IPS DF 19.7 (cell line): ENCODE data around the gene ALKBH8.
"Not testable (repeated sequence)": the region's sequence is repeated elsewhere in the genome, so short reads cannot be mapped to it uniquely, and the experiment has no call there.

Source experiments
- DNase-seq: peaks from one replicate; pipeline ENCODE4 v3.0.0-alpha.2; 2013; ENCODE audit warnings: low read depth, low spot score

ALKBH8 gene

DNA sequence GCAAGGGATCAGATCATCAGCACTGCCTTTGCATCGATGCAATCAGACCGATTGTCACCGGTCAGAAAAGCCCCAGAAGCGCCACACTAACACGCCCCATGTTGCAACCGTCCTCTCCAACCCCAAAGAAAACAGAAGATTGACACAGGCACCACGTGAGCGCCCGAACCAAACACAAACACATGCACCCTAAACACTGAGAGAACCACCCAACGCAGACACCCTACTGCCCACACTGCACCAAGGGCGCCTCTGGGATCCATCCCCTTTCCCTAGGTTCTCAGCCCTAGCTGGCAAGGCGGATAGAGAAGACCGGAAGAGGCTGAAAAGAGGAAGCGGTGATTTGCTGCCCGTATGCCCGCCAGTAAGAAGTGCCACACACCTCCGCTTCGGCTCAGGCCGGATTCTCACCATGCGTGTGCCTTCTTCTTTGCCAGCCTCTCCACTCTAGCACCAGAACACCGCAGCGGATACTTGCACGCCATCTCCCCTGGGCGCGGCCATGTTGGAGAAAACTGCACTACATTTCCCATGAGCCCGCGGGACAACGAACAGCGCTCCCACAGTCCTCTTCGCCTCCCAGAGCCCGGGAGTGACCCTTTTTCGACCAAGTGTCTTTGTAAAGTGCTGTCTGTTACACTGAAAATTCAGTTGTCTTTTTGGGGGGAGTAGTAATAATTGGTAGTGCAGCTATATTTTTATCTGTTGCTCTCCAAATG lies at the start of gene ALKBH8:
TSS of gene ALKBH8 (minus strand) at position 517 of the 719 bp plus-strand sequence. CDS start 4,842 bp downstream, outside the sequence.
- no peak for DNase-seq

DNA sequence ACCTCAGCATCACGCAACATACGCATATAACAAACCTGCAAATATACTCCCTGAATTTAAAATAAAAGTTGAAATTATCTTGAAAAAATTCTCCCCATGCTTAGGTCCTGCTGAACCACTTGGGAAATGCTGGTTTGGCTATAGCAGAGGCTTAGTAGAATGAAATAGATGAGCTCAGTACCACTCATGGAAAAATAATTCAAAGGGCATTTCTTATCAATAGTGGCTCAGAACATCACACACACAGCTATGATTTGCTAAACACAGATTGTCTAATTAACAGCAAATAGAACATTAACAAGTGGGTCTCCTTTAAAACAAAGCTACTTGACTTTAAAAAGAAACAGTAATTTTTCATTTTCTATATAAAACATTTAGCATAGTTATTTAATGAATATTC lies 46.9 kb upstream of the ALKBH8 start:
- DNase-seq = no peak

- no peak for DNase-seq
Measured at GRCh38 chr11:107609400-107610218, 44.1 kb upstream of the ALKBH8 start.

DNA sequence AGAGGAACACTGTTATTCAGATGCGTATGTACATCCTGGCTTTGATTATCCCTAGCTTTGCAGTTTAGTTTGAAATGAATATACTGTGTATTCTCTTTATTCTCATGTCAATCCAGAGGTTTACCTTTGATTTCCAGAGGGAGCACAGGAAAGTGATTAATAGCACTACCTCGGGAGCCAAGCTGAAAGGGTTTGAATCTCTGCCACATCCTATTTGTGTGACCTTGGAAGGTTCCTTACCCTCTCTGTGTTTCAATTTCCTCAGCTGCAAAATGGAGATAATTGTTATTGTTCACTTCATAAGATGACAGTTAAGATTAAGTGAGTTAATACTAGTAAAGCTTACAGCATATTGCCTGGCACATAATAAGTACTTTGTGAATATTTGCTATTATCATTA lies 43.3 kb upstream of the ALKBH8 start:
- no peak for DNase-seq

DNA sequence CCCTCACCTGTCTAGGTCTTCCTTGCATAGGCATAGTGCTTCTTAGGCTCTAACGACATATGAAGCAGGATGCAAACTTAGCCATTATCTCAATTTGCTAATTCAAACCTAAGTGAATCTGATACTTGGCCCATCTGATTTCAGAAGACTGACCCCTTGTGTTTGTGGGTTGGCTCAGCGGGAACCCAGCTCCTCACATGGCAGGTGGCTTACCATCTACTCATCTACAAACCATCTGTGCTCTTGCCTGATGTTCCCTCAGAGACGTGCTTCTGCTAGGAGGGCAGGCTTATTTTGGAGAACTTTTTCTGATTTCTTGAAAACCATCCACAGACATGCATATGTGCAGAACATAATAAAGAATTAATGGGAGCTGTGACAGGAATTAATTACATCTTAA lies 40.6 kb upstream of the ALKBH8 start:
- DNase-seq = no peak

DNA sequence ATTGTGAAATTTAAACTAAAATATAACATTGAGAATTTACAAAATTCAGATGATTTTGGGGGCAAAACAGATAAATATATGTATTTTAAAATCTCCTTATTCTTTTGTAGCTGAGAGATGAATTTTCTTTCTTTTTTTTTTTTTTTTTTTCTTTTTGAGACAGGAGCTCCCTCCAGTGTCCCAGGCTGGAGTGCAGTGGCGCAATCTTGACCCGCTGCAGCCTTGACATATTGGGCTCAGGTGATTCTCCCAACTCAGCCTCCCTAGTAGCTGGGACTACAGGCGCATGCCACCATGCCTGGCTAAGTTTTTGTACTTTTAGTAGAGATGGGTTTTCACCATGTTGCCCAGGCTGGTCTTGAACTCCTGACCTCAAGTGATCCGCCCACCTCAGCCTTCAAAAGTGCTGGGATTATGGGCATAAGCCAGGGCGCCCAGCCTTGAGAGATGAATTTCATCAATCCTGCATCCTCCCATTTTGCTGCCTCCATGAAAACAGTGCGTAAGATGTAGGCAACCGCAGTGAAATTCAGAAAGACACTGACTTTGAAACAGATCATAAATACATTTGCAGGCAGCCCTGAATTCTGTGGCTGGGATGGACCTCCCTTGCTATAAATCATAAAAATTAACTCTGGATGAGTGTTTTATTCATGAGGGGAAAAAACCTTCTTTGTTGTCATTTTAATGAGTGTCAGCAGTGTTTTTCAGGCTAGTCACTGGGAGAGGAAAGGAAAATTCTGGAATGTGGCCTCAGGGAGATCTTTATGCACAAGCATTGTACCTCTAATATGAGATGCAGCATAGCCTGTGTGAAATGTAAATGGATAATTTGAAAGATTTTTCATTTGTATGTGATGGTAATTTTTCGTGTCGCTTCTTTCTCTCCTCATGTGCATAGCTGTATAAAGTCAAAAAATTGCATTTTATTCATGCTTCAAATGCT lies 39.8 kb upstream of the ALKBH8 start:
- DNase-seq = no peak

DNA sequence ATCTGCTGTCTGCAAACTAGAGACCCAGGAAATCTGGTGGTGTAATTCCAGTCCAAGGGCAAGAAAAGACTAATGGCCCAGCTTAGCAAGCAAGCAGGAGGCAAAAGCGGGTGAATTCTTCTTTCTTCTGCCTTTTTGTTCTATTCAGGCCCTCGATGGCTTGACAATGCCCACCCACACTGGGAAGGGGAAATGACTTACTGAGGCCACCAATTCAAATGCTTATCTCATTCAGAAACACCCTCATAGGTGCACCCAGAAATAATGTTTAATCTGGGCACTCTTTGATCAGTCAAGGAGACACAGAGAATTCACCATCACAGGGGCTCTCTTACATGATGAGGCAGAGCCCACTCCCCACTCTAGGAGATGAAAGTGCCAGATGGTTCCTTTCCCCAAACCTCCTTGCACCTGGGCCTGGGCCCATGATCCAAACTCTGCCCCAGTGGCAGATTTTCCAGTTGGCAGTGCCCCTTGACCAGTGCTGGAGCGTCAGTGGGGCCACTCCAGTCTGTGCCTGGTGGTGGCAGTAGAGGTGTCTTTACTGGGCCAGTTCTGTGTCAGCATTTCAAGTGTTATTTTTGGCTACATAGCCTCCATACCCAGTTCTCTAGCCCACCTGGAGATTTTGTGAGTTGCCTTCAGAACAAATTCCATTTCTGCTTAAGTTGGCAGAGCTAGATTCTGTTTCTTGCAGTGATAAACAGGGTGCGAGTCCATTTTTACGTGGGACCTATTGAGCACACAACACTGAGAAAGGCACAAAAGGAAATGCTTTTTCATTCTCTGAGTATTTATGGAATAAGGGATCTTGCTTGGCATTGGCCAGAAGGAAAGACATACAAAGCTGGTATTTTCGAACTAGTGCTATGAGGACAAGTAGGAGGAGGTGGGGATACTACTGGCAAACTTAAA lies 32.9 kb upstream of the ALKBH8 start:
- DNase-seq = no peak

- no peak for DNase-seq
Measured at GRCh38 chr11:107594736-107595135, 29.2 kb upstream of the ALKBH8 start.

DNA sequence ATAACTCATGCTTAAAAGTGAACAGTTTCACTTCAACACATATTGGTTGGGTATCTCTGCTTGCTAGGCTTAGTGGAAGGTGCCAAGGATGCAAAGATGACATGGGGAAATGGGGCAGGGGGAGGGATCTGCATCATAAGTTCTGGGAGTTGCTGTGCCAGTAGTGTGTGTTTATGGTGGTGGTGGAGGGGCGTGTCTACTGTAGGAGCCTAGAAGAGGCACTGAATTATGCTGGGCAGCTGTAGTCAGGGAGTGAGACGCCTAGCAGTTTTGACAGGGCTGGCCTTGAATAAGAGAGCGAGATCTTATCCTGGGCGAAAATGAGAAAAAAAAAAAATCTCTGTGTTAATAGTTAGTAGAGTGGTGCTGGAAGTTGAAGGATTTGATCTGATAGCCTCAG lies 28.4 kb upstream of the ALKBH8 start:
- DNase-seq = no peak

DNA sequence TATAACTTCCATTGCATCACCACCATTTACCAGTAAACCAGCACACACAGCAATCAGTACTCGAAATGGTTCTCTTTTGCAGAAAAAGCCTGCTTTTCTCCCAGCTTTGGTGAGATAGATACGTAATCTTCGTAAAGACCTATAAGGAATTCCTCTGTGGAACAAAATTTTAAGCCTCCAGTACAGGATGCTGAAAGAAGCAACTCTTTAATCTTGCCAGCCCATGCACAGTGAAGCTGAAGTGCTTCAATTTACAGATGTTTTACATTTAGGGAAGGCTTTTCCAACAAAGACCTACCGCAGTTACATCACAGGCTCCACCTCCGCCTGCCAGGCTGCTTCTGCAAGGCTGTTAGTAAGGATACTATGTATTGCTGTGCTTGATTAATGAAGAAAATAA lies 27.3 kb upstream of the ALKBH8 start:
- DNase-seq = no peak

GRCh38 chr11:107592231-107592590 lies 26.7 kb upstream of the ALKBH8 start:
- no peak for DNase-seq

DNA sequence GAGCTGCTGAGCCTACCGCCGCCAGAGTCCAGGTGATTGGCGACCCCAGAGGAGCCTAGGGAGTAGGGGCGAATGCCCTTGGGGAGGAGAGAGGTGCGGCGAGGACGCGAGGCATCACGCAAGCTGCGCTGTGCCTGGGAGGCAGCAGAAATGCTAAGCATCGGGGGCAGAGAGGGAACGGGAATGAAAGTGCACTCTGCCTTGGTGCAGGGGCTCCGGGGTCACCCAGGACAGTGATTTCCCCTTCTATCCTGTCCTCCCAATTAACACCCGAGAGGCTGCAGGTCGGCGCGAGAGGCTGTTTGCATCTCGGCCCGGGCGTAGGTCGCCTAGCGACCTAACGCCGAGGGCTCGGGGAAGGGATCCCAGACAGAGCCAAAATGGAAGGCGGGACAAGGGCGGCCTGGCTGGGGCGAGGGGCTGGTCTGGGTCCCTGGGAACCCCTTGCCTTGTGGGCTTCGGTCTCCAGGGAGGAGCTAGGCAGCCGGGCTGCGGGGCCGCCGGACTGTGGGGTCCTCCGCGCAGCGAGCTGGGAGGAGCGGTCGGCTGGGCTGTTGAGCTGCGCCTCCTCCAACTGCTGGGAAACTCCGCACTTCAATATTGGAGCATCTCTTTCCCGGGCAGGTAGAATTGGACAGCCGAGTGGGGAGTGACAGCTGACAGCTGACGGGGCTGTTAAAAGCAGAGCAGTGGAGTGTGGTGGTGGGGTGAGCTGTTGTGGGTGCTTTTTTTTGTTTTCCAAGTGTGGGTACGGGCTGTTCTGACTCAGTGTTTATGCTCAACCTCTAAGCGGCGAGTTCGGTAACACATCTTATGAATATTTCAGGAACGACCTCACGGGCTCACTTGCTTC lies 26.1 kb upstream of the ALKBH8 start:
- DNase-seq = no peak

DNA sequence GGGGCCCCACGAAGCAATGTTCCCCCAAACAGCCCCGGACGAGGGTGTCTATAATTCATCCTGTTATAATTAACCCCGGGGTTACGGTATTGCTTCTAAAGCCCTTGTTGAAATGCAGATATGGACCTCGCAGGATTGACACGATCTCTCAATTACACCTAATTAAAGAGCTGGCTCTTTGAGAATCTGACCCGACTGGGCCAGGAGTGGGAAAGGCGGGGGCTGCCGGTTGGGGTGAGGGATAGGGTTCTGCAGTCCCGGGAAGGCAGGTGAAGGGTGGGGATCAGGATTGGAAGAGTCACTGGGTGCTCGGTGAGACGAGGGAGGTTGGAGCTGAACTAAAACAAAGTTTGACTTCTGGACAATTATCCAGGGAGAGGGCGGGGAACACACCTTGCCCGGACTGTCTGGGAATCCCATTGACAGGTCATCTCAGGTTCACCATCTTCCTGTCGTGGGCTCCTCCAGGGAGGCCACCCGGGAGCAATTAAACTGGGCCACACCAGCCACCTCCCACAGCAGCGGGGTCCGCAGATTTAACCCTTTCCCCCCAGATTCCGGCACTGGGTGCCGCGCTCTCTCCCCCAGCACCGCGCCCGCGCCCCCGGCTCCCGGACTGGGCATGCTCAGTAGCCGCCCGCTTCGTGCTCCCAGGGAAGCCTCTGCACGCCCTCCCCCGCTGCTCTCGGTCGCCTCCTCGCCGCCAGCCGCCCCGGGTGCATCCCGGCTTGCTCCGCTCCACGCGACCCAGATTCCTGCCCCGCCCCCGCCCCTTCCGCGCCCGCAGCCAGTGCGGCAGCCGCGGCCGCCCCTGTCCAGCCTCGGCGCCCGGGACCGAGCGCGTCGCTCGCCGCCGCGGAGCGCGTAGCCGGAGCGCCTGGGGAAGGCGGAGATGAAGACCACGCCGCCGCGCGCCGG lies 25.2 kb upstream of the ALKBH8 start, which contains the start of gene ELMOD1:
TSS of gene ELMOD1 (plus strand) at position 688 of the 918 bp plus-strand sequence. CDS start 27,043 bp downstream, outside the sequence.
- no peak for DNase-seq

DNA sequence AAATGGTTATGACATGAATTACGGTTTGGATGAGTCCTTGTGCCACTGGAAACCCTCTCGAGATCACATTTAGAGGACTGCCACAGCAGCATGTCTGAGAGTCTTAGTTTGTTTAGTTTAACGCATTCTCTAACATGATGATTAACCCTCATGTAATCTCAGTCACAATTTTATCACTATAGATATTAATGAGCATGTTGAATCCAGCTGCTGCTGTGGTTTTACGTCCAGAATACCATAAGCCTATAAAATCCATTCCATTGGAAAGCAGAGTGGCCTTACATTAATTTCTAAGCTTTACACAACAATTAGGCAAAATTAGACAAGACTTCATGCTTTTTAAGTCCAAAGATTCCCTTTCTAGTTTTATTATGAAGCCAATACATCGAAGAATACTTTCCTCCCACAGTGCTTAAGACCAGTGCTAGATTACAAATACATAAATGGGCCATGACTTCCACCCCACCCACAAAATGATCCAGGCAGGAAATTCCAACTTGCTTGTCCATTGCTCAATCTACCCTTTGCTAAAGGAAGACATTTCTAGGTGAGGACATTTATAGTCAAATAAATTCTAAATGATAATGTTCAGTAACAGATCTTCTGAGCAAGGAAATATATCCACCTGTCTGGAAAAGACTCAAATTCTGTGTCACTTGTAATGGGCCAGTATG lies 21.9 kb upstream of the ALKBH8 start:
- DNase-seq = no peak

DNA sequence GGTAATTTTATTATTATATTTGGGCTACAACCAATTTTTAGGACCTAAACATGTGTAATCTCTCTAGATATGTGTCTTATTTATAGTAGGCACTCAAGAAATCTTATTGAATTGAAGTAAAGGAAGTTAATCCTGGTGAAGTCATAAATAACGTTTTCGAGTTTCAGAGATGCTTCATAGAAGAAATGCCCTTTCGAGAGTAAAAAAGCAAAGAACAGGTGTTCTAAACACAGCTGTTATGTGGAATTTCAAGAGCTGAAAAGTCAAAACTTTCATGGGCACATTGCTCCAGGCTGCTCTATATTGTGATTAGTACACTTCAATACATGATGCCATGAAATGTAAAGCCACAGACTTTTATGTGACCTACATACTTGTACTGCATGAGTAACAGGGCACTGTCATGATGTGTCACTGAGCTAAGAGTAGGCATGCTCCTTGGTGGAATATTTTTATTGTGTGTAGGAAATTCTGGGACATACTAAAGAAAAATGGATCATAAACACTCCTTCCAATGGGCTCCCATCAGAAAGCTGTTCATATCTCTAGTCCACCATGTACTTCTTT lies 18.2 kb upstream of the ALKBH8 start:
- no peak for DNase-seq

- DNase-seq = no peak
Measured at GRCh38 chr11:107581147-107581546, 15.6 kb upstream of the ALKBH8 start.

- not testable (repeated sequence) for DNase-seq
Measured at GRCh38 chr11:107579169-107579568, 13.6 kb upstream of the ALKBH8 start.

GRCh38 chr11:107577346-107577711 lies 11.8 kb upstream of the ALKBH8 start:
- DNase-seq = no peak
